K562 (cell line): ENCODE results near the gene FAM186B. TPM values are rescaled to one million over a fixed set of nuclear protein-coding genes. Genes with fewer than 3 reads are reported as not detected.

Source experiments
- ATAC-seq: fragments of 200-7000 bp; cut with Tn5 transposase; 3 replicates; pipeline ENCODE4 v1.9.1; 2020; ENCODE audit warnings: moderate library complexity
- BruUV-seq: library from RNA; stranded (reverse); fragments of 400-500 nt; replicated peaks from 2 replicates; lab custom pipeline; 2021; lab: Mats Ljungman, UMichigan
- CTCF ChIA-PET: fragments of 300-600 bp; formaldehyde crosslinking; extraction: SDS; loops from one replicate; lab custom pipeline; 2021; ENCODE audit warnings: low intra/inter-chr PET ratio; lab: Yijun Ruan, JAX
- POLR2A ChIA-PET: fragments of 300-600, 350-650 bp; sonication (Branson Sonifier 250); formaldehyde crosslinking; extraction: SDS; loops from one replicate; lab custom pipeline; 2021; ENCODE audit warnings: antibody characterized with exemption, inconsistent platforms; lab: Yijun Ruan, JAX
- DNase-seq, 4 experiments: peaks; one replicate each; pipeline versions ENCODE4 v3.0.0 to v3.0.0-alpha.2; 2011 to 2018; ENCODE audit warnings: low spot score in 3 of 4, mixed read lengths in 3 of 4; ENCODE audit errors: extremely low read depth in 1 of 4
- FAIRE-seq: peaks from 2 replicates; lab custom pipeline; 2011; peaks lifted over from hg19 to GRCh38; lab: Jason Lieb, UNC
- H2AFZ ChIP-seq: 2 replicates; pipeline ENCODE4 v1.6.0; 2011; ENCODE audit warnings: low read depth, low read length, control low read depth, inconsistent platforms
- H3K27ac ChIP-seq: fragments of 200-600 bp; 3 replicates; pipeline ENCODE4 v1.8.0; 2011; ENCODE audit warnings: low read depth, mild to moderate bottlenecking, control low read depth, inconsistent platforms, low read length, moderate library complexity, mixed read lengths; ENCODE audit errors: extremely low read depth
- H3K27me3 ChIP-seq, 2 experiments: fragments of 300-600 bp in 1 of 2; 2 replicates in 1 of 2; 3 replicates in 1 of 2; pipeline versions ENCODE4 v1.6.0 to v1.8.0; 2011; ENCODE audit warnings: inconsistent platforms in 2 of 2, low read length in 2 of 2, mild to moderate bottlenecking in 1 of 2, mixed read lengths in 1 of 2, moderate library complexity in 1 of 2; ENCODE audit not compliant: control insufficient read depth in 2 of 2, insufficient read depth in 2 of 2
- H3K36me3 ChIP-seq: fragments of 300-600 bp; 3 replicates; pipeline ENCODE4 v1.8.0; 2011; ENCODE audit warnings: mild to moderate bottlenecking, low read length, inconsistent platforms; ENCODE audit not compliant: control insufficient read depth, insufficient read depth
- H3K4me1 ChIP-seq, 2 experiments: fragments of 200-600 bp in 1 of 2; replicated peaks in 1 of 2; 2 replicates in 1 of 2; 3 replicates in 1 of 2; pipeline versions ENCODE4 v1.5.1 to v1.8.0; 2011; ENCODE audit warnings: inconsistent platforms in 2 of 2, low read length in 2 of 2, mild to moderate bottlenecking in 1 of 2, mixed read lengths in 1 of 2, moderate library complexity in 1 of 2; ENCODE audit not compliant: control insufficient read depth in 2 of 2, insufficient read depth in 2 of 2
- H3K4me2 ChIP-seq: 2 replicates; pipeline ENCODE4 v1.6.1; 2011; ENCODE audit warnings: low read length, control low read depth, inconsistent platforms, mixed read lengths; ENCODE audit not compliant: insufficient read depth
- H3K4me3 ChIP-seq: fragments of 200-600 bp; sonication (generic), shearing (Covaris generic); 2 replicates; pipeline ENCODE4 v1.5.1; 2016; ENCODE audit warnings: control low read depth, inconsistent platforms
- H3K79me2 ChIP-seq: fragments of 200-600 bp; 3 replicates; pipeline ENCODE4 v1.8.0; 2011; ENCODE audit warnings: low read length, inconsistent platforms; ENCODE audit not compliant: control insufficient read depth, insufficient read depth
- H3K9ac ChIP-seq, 2 experiments: 2 replicates each; pipeline versions ENCODE4 v1.6.0 to v1.6.1; 2011; ENCODE audit warnings: low read depth in 2 of 2, low read length in 2 of 2, control low read depth in 1 of 2, inconsistent platforms in 1 of 2, mild to moderate bottlenecking in 1 of 2, mixed read lengths in 1 of 2; ENCODE audit not compliant: insufficient read depth in 1 of 2
- H3K9me1 ChIP-seq: one replicate; pipeline ENCODE4 v1.6.0; 2011; ENCODE audit warnings: inconsistent platforms, mild to moderate bottlenecking, low read length, moderate library complexity; ENCODE audit not compliant: control insufficient read depth, insufficient read depth
- H3K9me3 ChIP-seq: replicated peaks from 2 replicates; pipeline ENCODE4 v1.5.1; 2011; ENCODE audit warnings: low read depth, low read length, inconsistent platforms; ENCODE audit not compliant: control insufficient read depth, insufficient read depth
- H4K20me1 ChIP-seq: replicated peaks from 2 replicates; pipeline ENCODE4 v1.6.1; 2011; ENCODE audit warnings: low read length, inconsistent platforms, mixed read lengths; ENCODE audit not compliant: control insufficient read depth, insufficient read depth
- KDM5B ChIP-seq: fragments of 200-600 bp; sonication (generic); IDR thresholded peaks from 2 replicates; pipeline ENCODE4 v1.6.1; 2012; ENCODE audit warnings: low read depth, mild to moderate bottlenecking, moderate library complexity, low read length, control low read depth, inconsistent platforms; ENCODE audit not compliant: insufficient replicate concordance
- MEIS2 ChIP-seq: fragments of 450-650 bp; IDR thresholded peaks from 2 replicates; pipeline ENCODE4 v1.6.1; 2014; ENCODE audit warnings: mild to moderate bottlenecking; ENCODE audit not compliant: partially characterized antibody
- NONO ChIP-seq, 2 experiments: fragments of 200-400 bp in 1 of 2; fragments of 450-650 bp in 1 of 2; formaldehyde crosslinking in 1 of 2; IDR thresholded peaks; 2 replicates each; pipeline ENCODE4 v1.6.1; 2017; ENCODE audit warnings: low read depth in 2 of 2, mild to moderate bottlenecking in 2 of 2, moderate library complexity in 2 of 2, low read length in 1 of 2
- RCOR1 ChIP-seq, 2 experiments: IDR thresholded peaks; 2 replicates each; pipeline ENCODE4 v1.6.1; 2012; ENCODE audit warnings: low read depth in 2 of 2, low read length in 2 of 2, borderline replicate concordance in 1 of 2, improper control_type of control experiment in 1 of 2
- WGBS: fragments of 100-300 bp; shearing (Covaris generic); methylation state at CpG from one replicate; pipeline ENCODE4 v1.1.6; 2016; ENCODE audit warnings: low coverage, mixed read lengths; ENCODE audit not compliant: insufficient coverage; ENCODE audit errors: missing lambda C conversion rate; 5-methylcytosine and 5-hydroxymethylcytosine counted together
- in situ Hi-C: fragments of 300-500 bp; cut with MboI; formaldehyde crosslinking; loops from 4 replicates; pipeline ENCODE4 v1.15.0; 2018; ENCODE audit warnings: inconsistent platforms, mixed read lengths
- intact Hi-C: fragments of 100-400 bp; cut with micrococcal nuclease; formaldehyde crosslinking; loops from 2 replicates; pipeline ENCODE4 v1.14.2; 2022
- polyA plus RNA-seq, 8 experiments: library from polyadenylated mRNA; depleted of rRNA in 4 of 8; stranded (reverse) in 5 of 8; unstranded in 3 of 8; fragments of >200 nt; fragmentation: Nextera tagmentation in 2 of 8; fragmentation: Illumina TruSeq in 1 of 8; extraction: Ambion mirVana in 2 of 8; extraction: Trizol in 1 of 8; gene quantifications; 2 replicates each; pipeline versions ENCODE4 v1.2.1 to v1.2.3, GENCODE V29; 2011 to 2014; ENCODE audit warnings: inconsistent platforms in 1 of 8, missing spikeins in 1 of 8
- total RNA-seq, 7 experiments: library from RNA; depleted of rRNA in 6 of 7; stranded (reverse); fragments of >200 nt in 6 of 7; fragmentation: Illumina TruSeq in 2 of 7; extraction: Trizol in 2 of 7; gene quantifications; 2 replicates each; pipeline versions ENCODE4 v1.2.1 to v1.2.3, GENCODE V29; 2011 to 2021; ENCODE audit warnings: low replicate concordance in 1 of 7
- TF ChIP-seq, protein P1 (sequence below): sonication (generic); formaldehyde crosslinking; IDR thresholded peaks from 2 replicates; pipeline ENCODE4 v1.9.0; 2022; ENCODE audit warnings: mild to moderate bottlenecking, missing genetic modification reagents

The FAM186B gene
- total and polyA plus RNA-seq, 9 of the 15 experiments (the other 6 are each of a cell fraction or from before 2014, with no cell fraction given) = 0.07 to 0.42 (median 0.15) TPM

DNA sequence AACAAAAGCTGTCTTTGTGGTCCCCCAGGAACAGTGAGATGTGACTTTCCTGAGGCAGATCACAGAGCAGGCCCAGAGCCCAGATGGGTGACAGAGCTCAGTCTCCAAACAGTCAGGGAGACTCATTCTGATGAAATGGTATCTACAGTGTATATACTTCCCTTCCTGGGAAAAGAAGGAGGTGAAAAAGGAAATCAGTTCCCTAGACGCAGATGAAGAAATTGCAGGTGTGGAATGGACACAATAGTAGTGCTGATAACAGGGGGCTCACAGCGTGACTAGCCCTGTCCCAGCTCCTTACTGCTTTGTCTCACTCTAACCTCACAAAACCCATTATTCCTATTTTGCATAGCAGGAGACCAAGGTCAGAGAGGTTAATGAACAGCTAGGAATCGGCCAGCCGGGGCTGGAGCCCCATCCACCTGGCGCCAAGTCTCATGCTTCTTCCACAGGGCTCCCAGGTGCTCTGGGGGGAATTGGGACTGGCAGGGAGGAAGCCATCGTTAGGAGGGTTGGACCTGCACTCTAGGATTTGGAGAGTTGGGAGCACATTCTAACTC is 54.7 kb downstream of the FAM186B start:
- Histone ChIP-seq H3K4me3 (no peak overlapping the region), H3K9ac (no peak overlapping the region; a peak in 1 of 4 replicates), H3K36me3 (no peaks in the 10 kb centered on the region), H3K27me3 (peaks cover 13 to 58% of the 10 kb centered on the region in 2 experiments; a peak in 4 of 5 replicates), H2AFZ (no peak overlapping the region), H3K4me1 (peaks cover 0 to 21% of the 10 kb centered on the region in 2 experiments; a peak in 3 of 5 replicates), H3K4me2 (no peak overlapping the region), H4K20me1 (0 out of 2 replicates have a peak, but pooled peaks cover 3% of the 10 kb centered on the region), H3K9me1 (peaks cover 3% of the 10 kb centered on the region), H3K9me3 (no peaks in the 10 kb centered on the region), H3K27ac (no peak overlapping the region), H3K79me2 (no peaks in the 10 kb centered on the region)
- ChIA-PET POLR2A (interaction anchor here (0.7 to 1.7 kb wide), 6 partner anchors 9 to 140 kb away, joined by 3 to 7 read pairs (median 3); partner anchors contain the start of gene MCRS1), CTCF (interaction anchor here (0.6 kb wide), 1 partner anchor 192 kb away, joined by 3 read pairs; no protein-coding TSS in a partner anchor)
- TF ChIP-seq, protein P1, sequence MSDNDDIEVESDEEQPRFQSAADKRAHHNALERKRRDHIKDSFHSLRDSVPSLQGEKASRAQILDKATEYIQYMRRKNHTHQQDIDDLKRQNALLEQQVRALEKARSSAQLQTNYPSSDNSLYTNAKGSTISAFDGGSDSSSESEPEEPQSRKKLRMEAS (CRISPR knock-in tag) = no peak
- TF ChIP-seq MEIS2 (no peak), RCOR1 (IDR thresholded peaks at IDR 0.05; ENCODE audit: borderline replicate concordance in 1 of 2, low read depth in 2 of 2, low read length in 2 of 2) (no peak), NONO (IDR thresholded peaks at IDR 0.05; ENCODE audit: low read depth in 2 of 2, low read length in 1 of 2) (no peak), KDM5B (no peak)
- ATAC-seq (no peak), FAIRE-seq (no peak), DNase-seq (no peak)
- BruUV-seq = no TSS peak
- intact Hi-C loops (no loop called here), in situ Hi-C loops (no loop called here)
- 34% methylated on average over 5 of the region's 6 CpGs for WGBS
